Kidney capillary endothelial cell (primary cell): ENCODE data around the gene NOL12.

Experiments
- DNase-seq: peaks from one replicate; pipeline ENCODE4 v3.0.0-alpha.2; 2018; ENCODE audit warnings: low spot score

The NOL12 gene

GRCh38 chr22:37659066-37659896 lies 26.9 kb upstream of the NOL12 start:
- DNase-seq = no peak

GRCh38 chr22:37659897-37660708 lies 26.0 kb upstream of the NOL12 start:
- no peak for DNase-seq

GRCh38 chr22:37660709-37661045 lies 25.5 kb upstream of the NOL12 start:
- DNase-seq = no peak

DNA sequence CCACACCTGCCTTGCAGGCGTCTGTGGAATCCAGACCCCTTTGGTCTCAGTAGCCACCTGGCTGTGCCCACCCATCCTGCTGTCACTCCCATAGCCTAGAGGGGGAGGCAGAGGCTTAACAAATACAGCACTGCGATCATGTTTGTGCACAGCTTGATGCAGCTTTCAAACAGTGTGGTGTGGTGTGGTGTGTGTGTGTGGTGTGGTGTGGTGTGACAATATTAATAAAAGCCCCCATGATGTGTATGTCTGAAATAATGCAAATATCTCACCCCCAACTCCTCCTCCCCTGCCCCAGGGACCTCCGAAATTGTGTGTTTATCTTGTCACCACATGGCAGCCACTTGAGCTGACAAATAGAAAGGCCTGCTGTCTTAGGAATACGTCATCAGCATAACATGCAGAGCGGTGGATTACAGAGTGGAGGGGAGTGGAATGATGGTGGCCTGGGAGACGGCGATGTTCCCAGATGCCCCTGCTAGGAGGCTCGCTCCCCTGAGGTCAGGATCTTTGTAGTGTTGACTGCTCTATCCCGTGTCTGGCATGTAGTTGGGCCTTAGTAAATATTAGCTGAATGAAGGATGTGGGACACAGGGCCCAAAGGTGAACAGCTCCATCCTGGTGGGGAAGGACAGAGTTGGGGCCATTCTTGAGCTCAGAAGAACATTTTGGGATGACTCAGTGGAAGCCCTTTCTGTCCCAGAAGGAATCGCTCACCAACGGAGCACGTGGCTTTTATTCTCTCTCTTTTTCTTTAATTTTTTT lies 24.8 kb upstream of the NOL12 start:
- DNase-seq = no peak

GRCh38 chr22:37662039-37662438 lies 24.1 kb upstream of the NOL12 start:
- no peak for DNase-seq

GRCh38 chr22:37663521-37664140 lies 22.5 kb upstream of the NOL12 start:
- no peak for DNase-seq

DNA sequence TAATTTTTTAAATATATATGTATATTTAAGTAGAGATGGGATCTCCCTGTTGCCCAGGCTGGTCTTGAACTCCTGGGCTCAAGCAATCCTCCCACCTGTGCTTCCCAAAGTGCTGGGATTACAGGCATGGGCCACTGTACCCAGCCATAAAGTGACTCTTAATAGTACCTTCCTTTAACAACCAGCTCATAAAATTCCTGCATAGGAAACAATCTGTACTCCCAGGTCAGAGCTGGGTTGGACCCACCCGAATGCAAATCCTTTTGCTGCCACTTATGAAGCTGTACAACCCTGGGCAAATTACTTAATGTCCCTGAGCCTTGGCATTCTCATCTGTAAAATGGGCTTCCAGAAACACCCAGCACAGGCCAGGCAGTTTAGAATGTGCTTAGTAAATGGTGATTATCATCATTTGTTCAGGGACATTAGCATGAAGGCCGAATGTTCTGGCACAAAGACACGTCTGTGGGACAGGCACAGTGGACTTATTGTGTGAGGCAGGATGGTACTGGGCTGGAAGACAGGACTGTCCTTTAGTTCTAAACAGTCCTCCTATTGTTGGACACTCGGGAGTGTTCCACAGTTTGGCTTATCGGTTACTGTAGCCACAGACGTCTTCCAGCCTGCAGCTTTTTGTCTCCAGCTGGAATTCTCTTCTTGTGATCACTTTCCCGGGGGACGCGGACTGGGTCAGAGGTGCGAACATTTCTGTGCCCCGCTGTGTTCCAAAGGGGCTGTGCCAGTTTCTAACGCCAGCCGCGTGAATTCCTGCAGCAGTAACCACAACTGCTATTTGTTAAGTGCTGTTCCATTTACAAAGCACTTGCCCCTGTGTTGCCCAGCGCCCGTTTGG lies 21.7 kb upstream of the NOL12 start:
- no peak for DNase-seq

- no peak for DNase-seq
Measured at GRCh38 chr22:37665487-37665886, 20.7 kb upstream of the NOL12 start.

DNA sequence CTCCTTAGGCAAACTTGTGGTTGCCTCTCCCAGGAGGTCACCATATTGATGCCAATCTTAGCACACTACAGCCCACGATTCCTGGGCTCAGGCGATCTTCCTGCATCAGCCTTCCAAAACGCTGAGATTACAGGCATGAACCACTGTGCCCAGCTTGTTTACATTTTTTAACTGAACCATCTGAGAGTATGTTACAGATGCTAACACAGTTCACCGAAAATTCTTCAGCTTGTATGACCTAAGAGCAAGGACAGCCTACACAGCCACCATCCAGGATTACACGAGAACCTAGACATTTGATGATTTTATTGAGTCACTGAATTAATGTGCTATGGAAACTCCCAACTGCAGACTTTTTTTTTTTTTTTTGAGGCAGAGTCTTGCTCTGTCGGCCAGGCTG lies 16.6 kb upstream of the NOL12 start:
- DNase-seq = no peak

DNA sequence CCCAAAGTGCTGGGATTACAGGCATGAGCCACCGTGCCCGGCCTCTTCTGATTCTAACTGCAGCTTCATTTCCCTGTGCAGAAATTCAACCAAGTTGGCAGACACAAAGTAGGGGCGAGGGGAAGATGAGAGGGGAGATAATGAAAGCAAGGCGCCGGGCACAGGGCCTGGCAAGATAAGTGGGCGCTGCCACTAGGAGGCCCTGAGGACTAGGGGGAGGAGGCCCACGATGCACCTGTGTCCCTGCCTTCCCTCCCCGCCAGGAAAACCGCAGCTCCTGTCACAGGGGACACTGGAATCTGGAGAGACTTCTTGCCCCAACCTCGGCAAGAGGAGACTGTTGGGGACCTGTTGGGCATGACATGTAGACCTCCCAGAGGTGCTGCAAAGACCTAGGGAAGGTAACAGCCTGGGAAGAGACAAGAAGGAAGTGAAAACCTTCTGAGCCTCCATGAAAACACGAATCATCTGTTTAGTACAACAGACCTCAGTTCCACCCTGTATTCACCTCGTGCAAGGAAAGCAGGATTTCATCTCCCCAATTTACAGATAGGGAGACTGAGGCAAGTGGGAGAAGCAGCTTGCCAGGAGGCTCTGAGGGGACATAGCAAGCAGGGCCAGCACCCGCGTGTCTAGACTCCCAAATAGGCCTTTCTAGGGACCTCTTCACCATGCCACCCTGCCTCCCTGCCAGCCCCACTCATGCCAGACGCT lies 13.8 kb upstream of the NOL12 start:
- DNase-seq = no peak

GRCh38 chr22:37672920-37673455 lies 13.2 kb upstream of the NOL12 start:
- DNase-seq = no peak

DNA sequence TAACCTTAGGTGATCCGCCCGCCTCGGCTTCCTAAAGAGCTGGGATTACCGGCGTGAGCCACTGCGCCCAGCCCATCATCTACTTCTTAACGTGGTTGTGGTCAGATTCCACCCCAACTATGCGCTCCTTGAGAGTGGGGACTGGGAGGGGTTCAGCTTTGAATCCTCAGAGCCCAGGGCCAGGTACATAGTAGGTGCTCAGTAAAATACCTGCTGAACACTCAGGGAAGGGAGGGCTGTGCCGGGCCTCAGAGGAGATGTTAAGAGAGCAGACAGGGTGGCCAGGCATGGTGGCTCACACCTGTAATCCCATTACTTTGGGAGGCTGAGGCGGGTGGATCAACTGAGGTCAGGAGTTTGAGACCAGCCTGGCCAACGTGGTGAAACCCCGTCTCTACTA lies 11.9 kb upstream of the NOL12 start:
- DNase-seq = no peak

- DNase-seq = peak; percentile 96
Measured at GRCh38 chr22:37674951-37675929, 10.9 kb upstream of the NOL12 start, which contains the start of gene LGALS1. LGALS1 (plus strand) TSS chr22:37675636; CDS start chr22:37675703, 67 bp downstream.

GRCh38 chr22:37675930-37676735 lies 10.0 kb upstream of the NOL12 start:
- DNase-seq = peak; percentile 26

DNA sequence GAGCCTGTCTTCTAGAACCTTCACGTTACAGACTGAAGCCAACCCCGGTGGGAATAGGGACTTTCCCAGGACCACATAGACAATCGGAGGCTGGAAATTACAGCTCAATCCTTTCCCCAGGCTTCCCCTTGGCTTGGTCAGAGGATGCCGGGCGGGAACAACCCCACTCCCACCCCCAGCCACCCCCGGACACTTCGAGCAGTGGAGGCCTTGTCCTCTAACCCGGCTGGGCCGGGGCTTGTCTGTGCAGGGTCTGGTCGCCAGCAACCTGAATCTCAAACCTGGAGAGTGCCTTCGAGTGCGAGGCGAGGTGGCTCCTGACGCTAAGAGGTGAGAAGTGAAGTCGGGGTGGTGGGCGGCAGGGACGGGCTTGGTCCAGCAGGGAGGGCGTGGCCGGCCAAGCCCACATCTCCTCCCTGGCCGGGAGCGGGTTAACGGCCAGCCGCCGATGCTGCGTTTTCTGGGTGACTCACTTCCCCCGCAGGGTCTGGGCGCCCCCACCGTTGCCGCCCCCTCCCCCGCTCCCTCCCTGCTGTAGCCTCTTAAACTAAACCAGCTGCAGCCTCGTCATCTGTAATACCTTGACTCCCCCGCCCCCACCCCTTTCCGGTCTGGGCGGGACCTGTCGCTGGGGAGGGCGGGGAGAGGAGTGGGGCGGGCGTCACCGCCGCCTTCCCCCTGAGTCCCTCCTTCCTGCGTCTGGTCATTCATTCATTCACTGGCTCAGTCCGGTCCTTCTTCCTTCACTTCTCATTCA lies 9.2 kb upstream of the NOL12 start:
- peak; percentile 97 for DNase-seq

GRCh38 chr22:37677493-37677974 lies 8.6 kb upstream of the NOL12 start:
- no peak for DNase-seq

- no peak for DNase-seq
Measured at GRCh38 chr22:37678372-37678771, 7.8 kb upstream of the NOL12 start.
